IMR-90 (cell line): ENCODE results near the gene CPXM2. TPM values are rescaled to one million over a fixed set of nuclear protein-coding genes. Genes with fewer than 3 reads are reported as not detected.

Experiments
- ATAC-seq: fragments of 200-7000 bp; cut with Tn5 transposase; 2 replicates; pipeline ENCODE4 v1.9.1; 2020; ENCODE audit warnings: low read depth, mild to moderate bottlenecking, moderate library complexity
- BruUV-seq: library from RNA; stranded (reverse); fragments of 400-500 nt; replicated peaks from 2 replicates; lab custom pipeline; 2021; lab: Mats Ljungman, UMichigan
- CTCF ChIA-PET: fragments of 300-600 bp; formaldehyde crosslinking; extraction: SDS; loops from one replicate; lab custom pipeline; 2021; ENCODE audit warnings: antibody characterized with exemption; lab: Yijun Ruan, JAX
- POLR2A ChIA-PET: fragments of 300-600 bp; sonication (Branson Sonifier 250); formaldehyde crosslinking; loops from one replicate; lab custom pipeline; 2022; ENCODE audit warnings: antibody characterized with exemption; ENCODE audit not compliant: unreplicated experiment; lab: Charles Lee
- DNase-seq: peaks from one replicate; pipeline ENCODE4 v3.0.0; 2013
- H2AFZ ChIP-seq: replicated peaks from 2 replicates; pipeline ENCODE3; 2013; ENCODE audit warnings: low read length, mild to moderate bottlenecking; ENCODE audit not compliant: poor library complexity
- H2AK5ac ChIP-seq: 2 replicates; pipeline ENCODE4 v1.6.1; 2013; ENCODE audit warnings: low read depth, low read length, inconsistent platforms
- H2AK9ac ChIP-seq: replicated peaks from 2 replicates; pipeline ENCODE3; 2013; ENCODE audit warnings: mild to moderate bottlenecking, low read depth, low read length, moderate library complexity; ENCODE audit not compliant: poor library complexity
- H2BK120ac ChIP-seq: 2 replicates; pipeline ENCODE4 v1.6.1; 2013; ENCODE audit warnings: low read depth, low read length, inconsistent platforms
- H2BK15ac ChIP-seq: 3 replicates; pipeline ENCODE4 v1.6.1; 2013; ENCODE audit warnings: low read depth, low read length, inconsistent platforms
- H2BK20ac ChIP-seq: 2 replicates; pipeline ENCODE4 v1.6.1; 2013; ENCODE audit warnings: low read depth, mild to moderate bottlenecking, inconsistent platforms, low read length, moderate library complexity
- H2BK5ac ChIP-seq: 2 replicates; pipeline ENCODE4 v1.6.1; 2013; ENCODE audit warnings: mild to moderate bottlenecking, low read depth, low read length, inconsistent platforms; ENCODE audit not compliant: poor library complexity, severe bottlenecking
- H3K14ac ChIP-seq: replicated peaks from 2 replicates; pipeline ENCODE4 v1.6.1; 2013; ENCODE audit warnings: low read depth, low read length, inconsistent platforms
- H3K18ac ChIP-seq: 2 replicates; pipeline ENCODE4 v1.6.1; 2013; ENCODE audit warnings: low read depth, low read length, control low read depth
- H3K23ac ChIP-seq: 2 replicates; pipeline ENCODE4 v1.6.1; 2013; ENCODE audit warnings: low read depth, low read length, inconsistent platforms
- H3K27ac ChIP-seq: 2 replicates; pipeline ENCODE4 v1.5.1; 2013; ENCODE audit warnings: mild to moderate bottlenecking, control low read depth, low read length; ENCODE audit not compliant: insufficient read depth
- H3K27me3 ChIP-seq: 2 replicates; pipeline ENCODE4 v1.6.1; 2013; ENCODE audit warnings: low read length; ENCODE audit not compliant: control insufficient read depth, insufficient read depth
- H3K36me3 ChIP-seq: 2 replicates; pipeline ENCODE4 v1.6.1; 2013; ENCODE audit warnings: low read length, mixed read lengths; ENCODE audit not compliant: control insufficient read depth, insufficient read depth
- H3K4ac ChIP-seq: 2 replicates; pipeline ENCODE4 v1.6.1; 2013; ENCODE audit warnings: low read depth, low read length, inconsistent platforms
- H3K4me1 ChIP-seq: 2 replicates; pipeline ENCODE4 v1.6.1; 2013; ENCODE audit warnings: low read length, mixed read lengths; ENCODE audit not compliant: control insufficient read depth, insufficient read depth
- H3K4me2 ChIP-seq: 2 replicates; pipeline ENCODE4 v1.6.1; 2013; ENCODE audit warnings: low read depth, mild to moderate bottlenecking, control low read depth, low read length, moderate library complexity
- H3K4me3 ChIP-seq: 2 replicates; pipeline ENCODE4 v1.5.1; 2013; ENCODE audit warnings: low read depth, mild to moderate bottlenecking, control low read depth, low read length, moderate library complexity; ENCODE audit not compliant: insufficient read depth
- H3K56ac ChIP-seq: 2 replicates; pipeline ENCODE4 v1.6.1; 2013; ENCODE audit warnings: low read length, inconsistent platforms; ENCODE audit not compliant: insufficient read depth; ENCODE audit errors: extremely low read depth
- H3K79me1 ChIP-seq, 2 experiments: 2 replicates each; pipeline ENCODE4 v1.6.1; 2013; ENCODE audit warnings: low read length in 2 of 2, inconsistent platforms in 1 of 2, low read depth in 1 of 2
- H3K9ac ChIP-seq: 2 replicates; pipeline ENCODE4 v1.6.1; 2013; ENCODE audit warnings: low read depth, low read length, control low read depth
- H3K9me1 ChIP-seq: 2 replicates; pipeline ENCODE4 v1.6.1; 2013; ENCODE audit warnings: low read length, inconsistent platforms; ENCODE audit not compliant: insufficient read depth
- H3K9me3 ChIP-seq: 2 replicates; pipeline ENCODE4 v1.6.1; 2013; ENCODE audit warnings: low read length; ENCODE audit not compliant: control insufficient read depth, insufficient read depth
- H4K20me1 ChIP-seq: 2 replicates; pipeline ENCODE4 v1.6.1; 2013; ENCODE audit warnings: low read length, inconsistent platforms; ENCODE audit not compliant: insufficient read depth
- H4K5ac ChIP-seq: 2 replicates; pipeline ENCODE4 v1.6.1; 2013; ENCODE audit warnings: mild to moderate bottlenecking, low read depth, low read length, control low read depth
- H4K8ac ChIP-seq, 2 experiments: 2 replicates each; pipeline ENCODE4 v1.6.1; 2013; ENCODE audit warnings: low read depth in 2 of 2, low read length in 2 of 2, control low read depth in 1 of 2, inconsistent platforms in 1 of 2
- H4K91ac ChIP-seq: 2 replicates; pipeline ENCODE4 v1.6.1; 2013; ENCODE audit warnings: low read depth, low read length, inconsistent platforms; ENCODE audit not compliant: insufficient read depth
- BHLHE40 ChIP-seq: fragments of 150-350 bp; IDR thresholded peaks from 2 replicates; pipeline ENCODE4 v1.6.1; 2016; ENCODE audit warnings: mild to moderate bottlenecking, low read depth, low read length
- RCOR1 ChIP-seq: IDR thresholded peaks from 2 replicates; pipeline ENCODE4 v1.6.1; 2012; ENCODE audit warnings: mild to moderate bottlenecking, low read length, improper control_type of control experiment; ENCODE audit not compliant: insufficient replicate concordance
- SMC3 ChIP-seq: fragments of 150-350 bp; IDR thresholded peaks from 2 replicates; pipeline ENCODE4 v1.6.1; 2016; ENCODE audit warnings: low read depth, mild to moderate bottlenecking, antibody characterized with exemption, low read length, moderate library complexity
- WGBS, 2 experiments: methylation state at CpG; one replicate each; pipeline versions ENCODE4 v1.1.5 to v1.1.7; 2013; ENCODE audit warnings: missing lambda C conversion rate in 2 of 2; ENCODE audit not compliant: insufficient read length in 1 of 2; ENCODE audit errors: extremely low coverage in 2 of 2; 5-methylcytosine and 5-hydroxymethylcytosine counted together
- dilution Hi-C: fragments of 300-500 bp; cut with HindIII; formaldehyde crosslinking; loops from one replicate; pipeline ENCODE4 v1.14.3; 2018; ENCODE audit warnings: low sequenced_read_pairs; ENCODE audit not compliant: unreplicated experiment
- in situ Hi-C: fragments of 300-500 bp; cut with MboI; formaldehyde crosslinking; loops from 3 replicates; pipeline ENCODE4 v1.14.3; 2019; ENCODE audit warnings: low sequenced_read_pairs, inconsistent platforms, mixed read lengths
- intact Hi-C: fragments of 100-400 bp; cut with micrococcal nuclease; formaldehyde crosslinking; loops from 2 replicates; pipeline ENCODE4 v1.10.0; 2022
- polyA plus RNA-seq, 3 experiments: library from polyadenylated mRNA; depleted of rRNA; stranded (reverse); fragments of >200 nt; gene quantifications; 2 replicates each; pipeline ENCODE4 v1.2.3, GENCODE V29; 2012; ENCODE audit warnings: low replicate concordance in 1 of 3
- total RNA-seq: library from RNA; depleted of rRNA; stranded (reverse); fragments of >200 nt; gene quantifications from 2 replicates; pipeline ENCODE4 v1.2.3, GENCODE V29; 2012

Gene CPXM2
- total and polyA plus RNA-seq, 2 of the 4 experiments (the other 2 are of a cell fraction) = not detected

GRCh38 chr10:123906884-123907652 lies 15.5 kb upstream of the CPXM2 start:
- ChIA-PET POLR2A (no interaction called here), CTCF (no interaction called here)
- 33% methylated on average over 1 of the region's 14 CpGs; no CpG with 5 or more reads in 1 of the 2 experiments for WGBS, 2 experiments
- dilution Hi-C loops = no loop called here
- Histone ChIP-seq H2AFZ (no peak overlapping the region), H3K9me1 (no peaks in the 10 kb centered on the region), H3K36me3 (no peaks in the 10 kb centered on the region), H3K27me3 (no peaks in the 10 kb centered on the region), H3K4ac (no peak overlapping the region), H2BK20ac (no peak overlapping the region), H3K9ac (no peak overlapping the region), H4K5ac (no peak overlapping the region), H3K9me3 (peaks cover 34% of the 10 kb centered on the region), H2BK5ac (no peak overlapping the region), H3K56ac (no peak overlapping the region), H3K4me1 (no peaks in the 10 kb centered on the region), H2AK5ac (no peak overlapping the region), H2AK9ac (no peak overlapping the region), H3K18ac (no peak overlapping the region), H2BK15ac (no peak overlapping the region), H3K14ac (no peak overlapping the region), H3K4me2 (no peak overlapping the region), H3K4me3 (no peak overlapping the region), H4K8ac (no peak overlapping the region), H3K27ac (no peak overlapping the region), H2BK120ac (no peak overlapping the region), H4K20me1 (no peaks in the 10 kb centered on the region), H3K79me1 (no peaks in the 10 kb centered on the region), H3K23ac (no peak overlapping the region), H4K91ac (no peak overlapping the region)
- intact Hi-C loops = no loop called here
- no TSS peak for BruUV-seq
- ATAC-seq (no peak), DNase-seq (no peak)
- TF ChIP-seq RCOR1 (no peak), BHLHE40 (no peak), SMC3 (no peak)
- in situ Hi-C loops = no loop called here
